A549 treated with CpdA at 1 μM for 4 hours (cell line): ENCODE results near the gene NAA20. TPM values are rescaled to one million over a fixed set of nuclear protein-coding genes. Genes with fewer than 3 reads are reported as not detected.

Experiments used
- total RNA-seq: library from RNA; stranded (reverse); fragments of 200-300 nt; extraction: Qiagen RNA extraction; gene quantifications from 5 replicates; pipeline ENCODE4 v1.2.3, GENCODE V29; 2022; ENCODE audit warnings: low read depth

The NAA20 gene
- total RNA-seq: 145 to 163 TPM (median 159 TPM) in 5 replicates

GRCh38 chr20:20017001-20017843 lies at the start of gene NAA20:
NAA20 (plus strand) TSS chr20:20017362; CDS start chr20:20017397, 35 bp downstream.

GRCh38 chr20:20052074-20052970 lies 35.2 kb downstream of the NAA20 start, which contains the start of the genes CFAP61 and CRNKL1:
CFAP61 (plus strand) TSS chr20:20052532; CDS start chr20:20056654, 4,122 bp downstream.
CRNKL1 (minus strand) TSS chr20:20052466; CDS start chr20:20052342, 124 bp downstream.

Other genes starting within 250 kb of the NAA20 start
- 23.0 to 23.7 TPM (median 23.3 TPM) in 5 replicates for gene CRNKL1, start 35.1 kb downstream of the NAA20 start, total RNA-seq
- gene CFAP61, start 35.2 kb downstream of the NAA20 start, total RNA-seq: 0.40 to 0.99 TPM (median 0.45 TPM) in 4 of 5 replicates, not detected in the other